HL-60 (cell line): Measurements from ENCODE around the gene KLK13.

Source experiments
- DNase-seq, 2 experiments: peaks; one replicate each; pipeline ENCODE4 v3.0.0-alpha.2; 2010 to 2020; ENCODE audit warnings: low read depth in 1 of 2, low spot score in 1 of 2
- H3K27ac ChIP-seq: fragments of 250-450 bp; sonication (Bioruptor Pico); replicated peaks from 2 replicates; pipeline ENCODE4 v1.5.1; 2020; ENCODE audit warnings: mild to moderate bottlenecking, moderate library complexity
- H3K27me3 ChIP-seq: fragments of 250-450 bp; sonication (Bioruptor Pico); 2 replicates; pipeline ENCODE4 v1.5.1; 2021; ENCODE audit warnings: mild to moderate bottlenecking, moderate library complexity; ENCODE audit not compliant: insufficient read depth, poor library complexity, severe bottlenecking
- H3K4me3 ChIP-seq: replicated peaks from 2 replicates; pipeline ENCODE4 v1.5.1; 2011; ENCODE audit warnings: mild to moderate bottlenecking, control low read depth, low read length; ENCODE audit not compliant: insufficient read depth
- GABPA ChIP-seq: IDR thresholded peaks from 2 replicates; pipeline ENCODE4 v1.6.1; 2012; ENCODE audit warnings: low read depth
- POLR2AphosphoS5 ChIP-seq: IDR thresholded peaks from 2 replicates; pipeline ENCODE4 v1.6.1; 2012; ENCODE audit warnings: low read depth
- SPI1 ChIP-seq: IDR thresholded peaks from 2 replicates; pipeline ENCODE4 v1.6.1; 2012; ENCODE audit warnings: low read depth, mild to moderate bottlenecking, borderline replicate concordance
- TF ChIP-seq, protein P1 (sequence below): IDR thresholded peaks from 2 replicates; pipeline ENCODE4 v1.6.1; 2012; ENCODE audit warnings: low read depth; ENCODE audit not compliant: insufficient replicate concordance
- TF ChIP-seq, protein P2 (sequence below): IDR thresholded peaks from one replicate; pipeline ENCODE4 v1.5.1; 2011; ENCODE audit warnings: low read length, control low read depth, inconsistent platforms; ENCODE audit not compliant: insufficient read depth

KLK13 gene

DNA sequence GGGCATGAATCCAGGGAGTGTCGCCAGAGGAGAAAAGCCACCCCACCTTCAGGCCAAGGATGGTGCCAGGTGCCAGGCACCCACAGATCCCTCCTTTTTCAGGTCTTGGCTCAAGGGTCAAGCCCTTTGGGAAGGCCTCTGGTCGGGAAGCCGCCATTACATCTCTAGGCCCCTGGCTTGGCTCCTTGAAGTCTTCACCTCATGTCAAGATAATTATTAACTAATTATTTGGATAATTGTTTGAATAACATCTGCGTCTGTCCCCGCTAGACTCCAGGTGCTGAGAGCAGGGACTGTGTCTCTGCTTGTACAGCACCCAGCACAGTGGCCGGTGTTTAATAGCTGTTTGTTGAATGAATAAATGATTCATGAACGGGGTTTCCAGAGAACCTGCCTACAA lies 1.2 kb downstream of the KLK13 start:
- Histone ChIP-seq H3K27ac (no peak overlapping the region), H3K27me3 (peaks cover 17% of the 10 kb centered on the region), H3K4me3 (no peak overlapping the region)
- no peak for DNase-seq
- TF ChIP-seq, protein P1, sequence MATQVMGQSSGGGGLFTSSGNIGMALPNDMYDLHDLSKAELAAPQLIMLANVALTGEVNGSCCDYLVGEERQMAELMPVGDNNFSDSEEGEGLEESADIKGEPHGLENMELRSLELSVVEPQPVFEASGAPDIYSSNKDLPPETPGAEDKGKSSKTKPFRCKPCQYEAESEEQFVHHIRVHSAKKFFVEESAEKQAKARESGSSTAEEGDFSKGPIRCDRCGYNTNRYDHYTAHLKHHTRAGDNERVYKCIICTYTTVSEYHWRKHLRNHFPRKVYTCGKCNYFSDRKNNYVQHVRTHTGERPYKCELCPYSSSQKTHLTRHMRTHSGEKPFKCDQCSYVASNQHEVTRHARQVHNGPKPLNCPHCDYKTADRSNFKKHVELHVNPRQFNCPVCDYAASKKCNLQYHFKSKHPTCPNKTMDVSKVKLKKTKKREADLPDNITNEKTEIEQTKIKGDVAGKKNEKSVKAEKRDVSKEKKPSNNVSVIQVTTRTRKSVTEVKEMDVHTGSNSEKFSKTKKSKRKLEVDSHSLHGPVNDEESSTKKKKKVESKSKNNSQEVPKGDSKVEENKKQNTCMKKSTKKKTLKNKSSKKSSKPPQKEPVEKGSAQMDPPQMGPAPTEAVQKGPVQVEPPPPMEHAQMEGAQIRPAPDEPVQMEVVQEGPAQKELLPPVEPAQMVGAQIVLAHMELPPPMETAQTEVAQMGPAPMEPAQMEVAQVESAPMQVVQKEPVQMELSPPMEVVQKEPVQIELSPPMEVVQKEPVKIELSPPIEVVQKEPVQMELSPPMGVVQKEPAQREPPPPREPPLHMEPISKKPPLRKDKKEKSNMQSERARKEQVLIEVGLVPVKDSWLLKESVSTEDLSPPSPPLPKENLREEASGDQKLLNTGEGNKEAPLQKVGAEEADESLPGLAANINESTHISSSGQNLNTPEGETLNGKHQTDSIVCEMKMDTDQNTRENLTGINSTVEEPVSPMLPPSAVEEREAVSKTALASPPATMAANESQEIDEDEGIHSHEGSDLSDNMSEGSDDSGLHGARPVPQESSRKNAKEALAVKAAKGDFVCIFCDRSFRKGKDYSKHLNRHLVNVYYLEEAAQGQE = no peak
- TF ChIP-seq, protein P2, sequence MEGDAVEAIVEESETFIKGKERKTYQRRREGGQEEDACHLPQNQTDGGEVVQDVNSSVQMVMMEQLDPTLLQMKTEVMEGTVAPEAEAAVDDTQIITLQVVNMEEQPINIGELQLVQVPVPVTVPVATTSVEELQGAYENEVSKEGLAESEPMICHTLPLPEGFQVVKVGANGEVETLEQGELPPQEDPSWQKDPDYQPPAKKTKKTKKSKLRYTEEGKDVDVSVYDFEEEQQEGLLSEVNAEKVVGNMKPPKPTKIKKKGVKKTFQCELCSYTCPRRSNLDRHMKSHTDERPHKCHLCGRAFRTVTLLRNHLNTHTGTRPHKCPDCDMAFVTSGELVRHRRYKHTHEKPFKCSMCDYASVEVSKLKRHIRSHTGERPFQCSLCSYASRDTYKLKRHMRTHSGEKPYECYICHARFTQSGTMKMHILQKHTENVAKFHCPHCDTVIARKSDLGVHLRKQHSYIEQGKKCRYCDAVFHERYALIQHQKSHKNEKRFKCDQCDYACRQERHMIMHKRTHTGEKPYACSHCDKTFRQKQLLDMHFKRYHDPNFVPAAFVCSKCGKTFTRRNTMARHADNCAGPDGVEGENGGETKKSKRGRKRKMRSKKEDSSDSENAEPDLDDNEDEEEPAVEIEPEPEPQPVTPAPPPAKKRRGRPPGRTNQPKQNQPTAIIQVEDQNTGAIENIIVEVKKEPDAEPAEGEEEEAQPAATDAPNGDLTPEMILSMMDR = no peak
- TF ChIP-seq SPI1 (no peak), POLR2AphosphoS5 (no peak), GABPA (no peak)

DNA sequence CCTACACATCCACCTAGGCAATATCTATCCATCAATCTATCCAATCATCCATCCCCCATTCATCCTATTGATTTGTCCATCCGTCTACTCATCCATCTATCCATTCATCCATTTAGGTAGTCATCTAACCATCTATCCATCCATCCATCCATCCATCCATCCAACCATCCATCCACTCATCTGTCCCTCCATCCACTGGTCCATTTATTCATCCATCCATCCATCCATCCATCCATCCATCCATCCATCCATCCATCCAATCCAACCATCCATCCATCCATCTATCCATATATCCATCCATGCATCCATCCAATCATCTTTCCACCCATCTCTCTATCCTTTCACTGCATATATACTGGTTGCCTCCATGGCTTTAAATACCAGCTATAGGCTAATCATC lies 3.9 kb downstream of the KLK13 start:
- DNase-seq = no peak
- Histone ChIP-seq H3K27me3 (peaks cover 11% of the 10 kb centered on the region), H3K4me3 (no peak overlapping the region), H3K27ac (no peak overlapping the region)
- TF ChIP-seq, protein P1 = no peak
- TF ChIP-seq, protein P2 = no peak
- TF ChIP-seq SPI1 (no peak), GABPA (no peak), POLR2AphosphoS5 (no peak)

DNA sequence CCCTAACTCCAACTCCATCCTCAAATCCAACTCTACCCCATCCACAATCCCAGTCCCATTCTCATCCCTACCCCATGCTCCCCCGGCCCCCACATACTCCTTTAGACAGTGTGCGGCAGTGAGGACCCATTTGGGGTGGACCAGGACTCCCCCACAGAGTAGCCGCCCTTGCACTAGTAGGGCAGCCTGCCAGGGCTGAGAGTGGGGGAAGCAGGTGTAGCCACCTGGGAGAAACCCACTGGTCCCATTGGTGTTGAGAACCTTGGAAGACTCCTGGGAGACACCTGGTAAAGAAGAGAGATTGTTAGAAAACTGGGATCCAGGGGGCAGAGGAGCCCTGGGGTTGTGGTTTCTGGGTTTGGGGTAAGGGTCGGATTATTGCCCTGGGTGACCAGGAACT lies 4.6 kb downstream of the KLK13 start:
- TF ChIP-seq, protein P1 = no peak
- TF ChIP-seq GABPA (no peak), SPI1 (no peak), POLR2AphosphoS5 (no peak)
- TF ChIP-seq, protein P2 = no peak
- DNase-seq = no peak
- no peak overlapping the region for H3K4me3 ChIP-seq
- peaks cover 7% of the 10 kb centered on the region for H3K27me3 ChIP-seq
- H3K27ac ChIP-seq = no peak overlapping the region
